Type B pancreatic cell (in vitro differentiated cells): ENCODE measurements around the gene TULP1. TPM values are rescaled to one million over a fixed set of nuclear protein-coding genes. Genes with fewer than 3 reads are reported as not detected.
"Not testable (repeated sequence)": the region's sequence is repeated elsewhere in the genome, so short reads cannot be mapped to it uniquely, and the experiment has no call there.

Source experiments
- DNase-seq: peaks from one replicate; pipeline ENCODE4 v3.0.0; 2021; ENCODE audit warnings: mixed read lengths; ENCODE audit not compliant: unreplicated experiment; ENCODE audit errors: extremely low spot score
- H3K27ac Mint-ChIP-seq: 2 replicates; pipeline ENCODE4 v1.8.0; 2021; ENCODE audit warnings: mild to moderate bottlenecking, mixed read lengths
- H3K27me3 Mint-ChIP-seq: 2 replicates; pipeline ENCODE4 v1.8.0; 2021; ENCODE audit warnings: mixed read lengths
- H3K36me3 Mint-ChIP-seq: 2 replicates; pipeline ENCODE4 v1.8.0; 2021; ENCODE audit warnings: mixed read lengths
- H3K4me1 Mint-ChIP-seq: one replicate; pipeline ENCODE4 v1.8.0; 2021; ENCODE audit warnings: mixed read lengths; ENCODE audit not compliant: unreplicated experiment
- H3K4me3 Mint-ChIP-seq: 2 replicates; pipeline ENCODE4 v1.8.0; 2021; ENCODE audit warnings: mild to moderate bottlenecking, mixed read lengths
- H3K9me3 Mint-ChIP-seq: 2 replicates; pipeline ENCODE4 v1.8.0; 2021; ENCODE audit warnings: mixed read lengths
- CTCF ChIP-seq: fragments of 200-600 bp; sonication (generic); conservative IDR thresholded peaks from 2 replicates; pipeline ENCODE4 v1.5.0; 2021; ENCODE audit warnings: antibody characterized with exemption, mild to moderate bottlenecking
- total RNA-seq: library from RNA; stranded (reverse); gene quantifications from 2 replicates; pipeline ENCODE4 v1.2.1, GENCODE V29; 2021; ENCODE audit warnings: low replicate concordance

TULP1 gene
- total RNA-seq, 1 donor from 2014 or later, result not detected

DNA sequence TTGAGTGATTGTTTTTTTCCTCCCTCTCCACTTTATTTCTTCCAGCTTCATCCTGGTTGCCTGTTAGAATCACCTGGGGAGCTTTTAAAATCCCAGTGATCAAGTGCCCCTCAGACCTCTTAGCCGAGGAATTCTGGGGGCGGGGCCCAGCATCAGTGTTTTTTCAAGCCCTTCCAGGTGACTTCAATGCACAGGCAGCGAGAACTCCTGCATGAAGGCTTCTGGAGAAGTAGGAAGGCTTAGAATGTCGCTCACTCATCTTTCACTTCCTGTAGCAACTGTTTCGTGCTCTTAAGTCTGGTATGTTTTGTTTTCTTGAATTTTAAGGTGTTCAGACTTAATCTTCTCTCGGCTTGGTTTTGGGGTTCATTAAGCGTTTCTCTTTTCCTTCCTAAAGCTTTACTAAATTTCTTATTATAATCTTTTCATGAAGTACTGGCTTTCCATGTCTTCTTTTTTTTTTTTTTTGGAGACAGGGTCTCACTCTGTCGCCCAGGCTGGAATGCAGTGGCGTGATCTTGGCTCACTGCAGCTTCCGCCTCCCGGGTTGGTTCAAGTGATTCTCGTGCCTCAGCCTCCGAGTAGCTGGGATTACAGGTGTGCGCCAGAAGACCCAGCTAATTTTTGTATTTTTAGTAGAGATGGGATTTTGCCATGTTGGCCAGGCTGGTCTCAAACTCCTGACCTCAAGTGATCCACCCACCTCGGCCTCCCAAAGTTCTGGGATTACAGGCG, 30.9 kb upstream of the TULP1 start:
- H3K4me1 Mint-ChIP-seq, result no peaks in the 10 kb centered on the region
- no peak for TF ChIP-seq CTCF
- DNase-seq, result no peak
- H3K4me3 Mint-ChIP-seq, result no peak overlapping the region
- no peaks in the 10 kb centered on the region for H3K36me3 Mint-ChIP-seq
- peaks cover 4% of the 10 kb centered on the region for H3K9me3 Mint-ChIP-seq
- no peak overlapping the region for H3K27ac Mint-ChIP-seq
- H3K27me3 Mint-ChIP-seq, result no peaks in the 10 kb centered on the region

GRCh38 chr6:35541836-35542235, 29.1 kb upstream of the TULP1 start:
- no peak for DNase-seq
- H3K4me3 Mint-ChIP-seq, result no peak overlapping the region
- H3K9me3 Mint-ChIP-seq, result peaks cover 4% of the 10 kb centered on the region
- no peak overlapping the region for H3K27ac Mint-ChIP-seq
- H3K27me3 Mint-ChIP-seq, result no peaks in the 10 kb centered on the region
- H3K4me1 Mint-ChIP-seq, result no peaks in the 10 kb centered on the region
- H3K36me3 Mint-ChIP-seq, result no peaks in the 10 kb centered on the region
- no peak for TF ChIP-seq CTCF

DNA sequence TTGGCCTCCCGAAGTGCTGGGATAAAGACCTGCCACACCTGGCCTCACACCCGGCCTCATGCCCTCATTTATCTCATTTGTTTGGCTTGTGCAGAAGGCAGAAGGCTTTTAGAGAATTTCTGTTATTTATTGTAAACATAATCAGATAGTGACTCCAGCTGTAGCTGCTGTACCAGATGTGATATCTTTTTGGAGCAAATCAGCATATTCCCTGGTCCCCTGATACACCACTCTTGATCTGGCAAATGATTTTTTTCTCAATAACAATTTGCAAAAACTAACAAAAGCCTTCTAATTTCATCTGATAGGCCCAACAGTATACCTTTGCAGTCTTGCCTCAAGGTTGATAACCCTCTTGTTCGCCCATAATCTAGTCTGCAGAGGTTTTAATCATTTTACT, 26.5 kb upstream of the TULP1 start:
- Mint-ChIP-seq H3K27me3 (no peaks in the 10 kb centered on the region), H3K4me3 (no peak overlapping the region)

DNA sequence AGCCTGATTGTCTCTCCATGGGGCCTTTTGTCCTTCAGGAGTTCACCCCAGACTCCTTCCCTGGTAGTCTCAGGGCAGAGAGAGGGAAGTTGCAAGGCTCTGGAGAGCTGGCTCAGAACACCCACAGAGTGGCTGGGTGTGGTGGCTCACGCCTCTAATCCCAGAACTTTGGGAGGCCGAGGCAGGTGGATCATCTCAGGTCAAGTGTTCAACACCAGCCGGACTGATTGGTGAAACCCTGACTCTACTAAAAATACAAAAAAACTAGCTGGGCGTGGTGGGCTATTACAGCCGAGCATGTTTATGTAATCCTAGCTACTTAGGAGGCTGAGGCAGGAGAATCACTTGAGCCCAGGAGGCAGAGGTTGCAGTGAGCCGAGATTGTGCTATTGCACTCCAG, 23.2 kb upstream of the TULP1 start:
- H3K36me3 Mint-ChIP-seq, H3K9me3 Mint-ChIP-seq, H3K27ac Mint-ChIP-seq, H3K4me3 Mint-ChIP-seq, H3K27me3 Mint-ChIP-seq, DNase-seq: not testable (repeated sequence)
- peaks cover 11% of the 10 kb centered on the region for H3K4me1 Mint-ChIP-seq

More for the DNA sequence above, 26.5 kb upstream of the TULP1 start:
- H3K27ac Mint-ChIP-seq, result no peak overlapping the region
- no peaks in the 10 kb centered on the region for H3K36me3 Mint-ChIP-seq
- H3K9me3 Mint-ChIP-seq, result peaks cover 4% of the 10 kb centered on the region
- H3K4me1 Mint-ChIP-seq, result peaks cover 5% of the 10 kb centered on the region
- DNase-seq, result no peak
- no peak for TF ChIP-seq CTCF

DNA sequence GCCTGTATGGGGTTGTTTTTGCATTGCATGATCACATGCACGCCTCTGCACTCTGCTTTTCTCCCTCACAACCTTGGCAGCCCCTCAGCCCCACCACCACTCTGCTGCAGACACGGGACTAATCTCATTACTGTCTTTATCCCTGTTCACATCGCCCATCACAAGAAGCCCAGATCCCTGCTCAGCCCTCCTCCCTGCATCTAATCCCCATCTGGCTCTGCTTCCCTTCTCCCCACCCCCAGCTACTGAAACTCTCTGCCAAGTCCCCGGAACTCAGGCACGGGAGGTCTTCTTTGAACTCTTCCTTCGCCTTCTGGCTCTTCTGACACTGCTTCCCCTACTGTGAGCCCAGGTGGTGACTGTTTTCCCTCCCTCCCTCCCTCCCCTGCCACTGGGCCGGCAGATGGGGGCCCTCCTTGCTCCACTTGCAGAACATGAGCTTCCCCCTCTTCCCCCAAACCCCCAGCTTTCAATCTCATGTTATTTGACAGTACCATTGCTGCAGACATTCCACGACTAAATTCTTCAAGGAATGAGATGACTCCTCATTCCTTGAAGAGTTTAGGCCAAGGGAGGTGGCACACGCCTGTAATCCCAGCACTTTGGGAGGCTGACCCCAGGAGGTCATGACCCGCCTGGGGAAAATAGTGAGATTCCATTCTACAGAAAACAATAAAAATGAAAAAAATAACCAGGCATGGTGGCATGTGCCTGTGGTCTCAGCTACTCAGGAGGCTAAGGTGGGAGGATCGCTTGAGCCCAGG, 21.9 kb upstream of the TULP1 start:
- no peak for TF ChIP-seq CTCF
- no peak overlapping the region for H3K4me3 Mint-ChIP-seq
- H3K9me3 Mint-ChIP-seq, result no peaks in the 10 kb centered on the region
- H3K27ac Mint-ChIP-seq, result no peak overlapping the region
- no peak for DNase-seq
- H3K4me1 Mint-ChIP-seq, result peaks cover 11% of the 10 kb centered on the region
- no peaks in the 10 kb centered on the region for H3K36me3 Mint-ChIP-seq
- no peaks in the 10 kb centered on the region for H3K27me3 Mint-ChIP-seq

GRCh38 chr6:35533981-35534380, 21.3 kb upstream of the TULP1 start:
- no peak overlapping the region for H3K4me3 Mint-ChIP-seq
- TF ChIP-seq CTCF, result no peak
- no peaks in the 10 kb centered on the region for H3K27me3 Mint-ChIP-seq
- no peak overlapping the region for H3K27ac Mint-ChIP-seq
- no peaks in the 10 kb centered on the region for H3K36me3 Mint-ChIP-seq
- peaks cover 11% of the 10 kb centered on the region for H3K4me1 Mint-ChIP-seq
- H3K9me3 Mint-ChIP-seq, result no peaks in the 10 kb centered on the region
- DNase-seq, result no peak
